ENCODE measurements around the gene ESYT2.

DNA sequence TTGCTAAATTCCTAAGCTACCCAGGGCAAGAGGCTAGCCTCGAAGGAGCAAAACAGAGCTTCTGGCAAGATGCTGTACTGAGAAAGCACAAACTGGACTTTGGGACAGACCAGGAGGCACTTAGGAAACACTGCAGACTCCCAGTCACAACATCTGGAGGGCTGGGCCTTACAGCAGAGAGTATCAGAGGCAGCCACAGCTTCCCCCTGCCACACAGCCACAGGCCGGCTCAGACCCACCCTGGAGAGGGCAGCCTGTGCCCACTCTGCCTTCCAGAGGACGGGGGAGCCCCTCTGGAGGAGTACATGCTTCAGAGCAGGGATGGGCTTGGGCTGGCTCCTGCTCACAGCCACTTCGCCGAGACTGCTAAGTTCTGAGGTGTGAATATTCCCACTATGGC, 17.4 kb downstream of the ESYT2 start:
- TF ChIP-seq, protein P1, sequence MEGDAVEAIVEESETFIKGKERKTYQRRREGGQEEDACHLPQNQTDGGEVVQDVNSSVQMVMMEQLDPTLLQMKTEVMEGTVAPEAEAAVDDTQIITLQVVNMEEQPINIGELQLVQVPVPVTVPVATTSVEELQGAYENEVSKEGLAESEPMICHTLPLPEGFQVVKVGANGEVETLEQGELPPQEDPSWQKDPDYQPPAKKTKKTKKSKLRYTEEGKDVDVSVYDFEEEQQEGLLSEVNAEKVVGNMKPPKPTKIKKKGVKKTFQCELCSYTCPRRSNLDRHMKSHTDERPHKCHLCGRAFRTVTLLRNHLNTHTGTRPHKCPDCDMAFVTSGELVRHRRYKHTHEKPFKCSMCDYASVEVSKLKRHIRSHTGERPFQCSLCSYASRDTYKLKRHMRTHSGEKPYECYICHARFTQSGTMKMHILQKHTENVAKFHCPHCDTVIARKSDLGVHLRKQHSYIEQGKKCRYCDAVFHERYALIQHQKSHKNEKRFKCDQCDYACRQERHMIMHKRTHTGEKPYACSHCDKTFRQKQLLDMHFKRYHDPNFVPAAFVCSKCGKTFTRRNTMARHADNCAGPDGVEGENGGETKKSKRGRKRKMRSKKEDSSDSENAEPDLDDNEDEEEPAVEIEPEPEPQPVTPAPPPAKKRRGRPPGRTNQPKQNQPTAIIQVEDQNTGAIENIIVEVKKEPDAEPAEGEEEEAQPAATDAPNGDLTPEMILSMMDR (optimal IDR thresholded peaks at IDR 0.05 in 1 of 3, IDR thresholded peaks at IDR 0.05 in 1 of 3, conservative IDR thresholded peaks at IDR 0.05 in 1 of 3; ENCODE audit: extremely low read depth in 1 of 3, insufficient read depth in 2 of 3, low read length in 3 of 3), result no peak
- no peak for TF ChIP-seq EZH2 (IDR thresholded peaks at IDR 0.05; ENCODE audit: low read length)
